ENCODE results near the gene KIAA0930.

Gene KIAA0930

DNA sequence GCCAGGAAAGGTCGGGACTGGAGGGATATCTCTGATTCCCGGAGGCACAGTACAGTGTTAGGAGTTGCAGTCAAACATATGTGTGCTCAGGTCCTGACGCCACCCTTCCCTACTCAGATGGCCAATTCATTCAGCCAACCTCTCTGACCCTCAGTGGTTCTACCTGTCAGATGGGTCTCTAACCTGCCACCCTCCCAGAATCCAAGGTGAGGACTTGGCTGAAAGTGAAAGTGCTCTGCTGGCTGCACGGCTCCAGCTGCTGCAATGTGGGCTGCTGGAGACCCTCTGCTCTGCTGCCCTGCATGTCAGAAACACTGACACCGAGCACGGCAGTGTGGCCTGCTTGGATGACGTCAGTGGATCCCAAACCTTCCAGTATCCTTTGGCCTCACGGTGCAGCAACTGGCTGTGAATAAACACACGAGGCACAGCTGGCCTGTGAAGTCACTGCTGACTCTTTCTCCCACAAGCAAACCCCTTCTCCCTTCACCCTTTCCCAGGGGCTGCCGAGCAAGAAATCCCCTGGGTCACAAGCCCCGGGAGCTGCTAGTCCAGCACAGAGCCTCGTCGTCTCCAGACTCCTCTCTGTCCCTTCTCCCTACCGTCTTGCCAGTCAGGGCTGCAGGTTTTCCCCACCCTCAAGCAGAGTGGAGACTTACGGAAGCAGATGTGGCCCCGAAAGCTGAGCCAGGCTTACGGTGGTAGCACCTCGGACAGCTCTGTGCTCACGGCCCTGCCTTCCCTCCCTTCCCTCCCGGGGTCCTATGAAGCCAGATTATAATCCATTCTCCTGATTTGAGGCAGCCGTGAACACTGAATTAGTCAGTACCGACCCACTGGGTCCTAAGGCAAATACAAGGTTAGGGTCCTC, 24.3 kb downstream of the KIAA0930 start:
- DNase-seq (ENCODE audit: low spot score), result no peak

DNA sequence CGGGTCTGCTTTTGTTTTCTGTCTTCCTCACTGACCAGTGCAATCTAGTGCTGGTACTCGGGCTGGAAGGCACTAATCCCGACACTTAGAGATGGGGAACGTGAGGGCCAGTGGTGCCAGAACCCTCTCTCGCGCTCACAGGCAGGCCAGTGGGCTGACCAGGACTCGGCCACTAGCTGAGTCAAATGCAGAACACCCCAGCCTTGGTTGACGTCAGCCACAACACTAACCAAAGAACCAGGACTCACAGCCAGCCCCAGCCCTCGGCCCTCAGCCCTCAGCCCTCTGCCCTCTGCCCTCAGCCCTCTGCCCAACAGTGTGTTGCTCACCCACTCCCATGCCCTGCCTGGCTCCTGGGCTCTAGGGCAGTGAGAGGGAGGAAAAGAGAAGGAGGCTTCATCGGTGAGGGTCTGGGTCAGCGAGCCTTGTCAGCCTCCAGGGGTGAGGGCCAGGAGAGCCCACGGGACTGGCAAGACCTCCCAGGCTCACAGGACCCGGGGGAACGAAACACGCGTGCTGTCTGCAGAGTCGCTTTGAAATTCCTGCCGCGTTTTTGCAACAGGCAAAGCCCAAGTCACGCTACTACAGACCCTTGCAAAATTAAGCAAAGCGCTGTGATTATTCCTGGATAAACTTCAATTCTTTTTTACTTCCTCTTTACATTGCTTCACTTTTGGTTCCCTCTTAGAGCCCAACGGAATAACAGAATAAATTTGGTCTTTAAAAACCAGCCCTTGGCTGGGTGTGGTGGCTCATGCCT, 27.5 kb downstream of the KIAA0930 start:
- no peak for DNase-seq (ENCODE audit: low spot score)

DNA sequence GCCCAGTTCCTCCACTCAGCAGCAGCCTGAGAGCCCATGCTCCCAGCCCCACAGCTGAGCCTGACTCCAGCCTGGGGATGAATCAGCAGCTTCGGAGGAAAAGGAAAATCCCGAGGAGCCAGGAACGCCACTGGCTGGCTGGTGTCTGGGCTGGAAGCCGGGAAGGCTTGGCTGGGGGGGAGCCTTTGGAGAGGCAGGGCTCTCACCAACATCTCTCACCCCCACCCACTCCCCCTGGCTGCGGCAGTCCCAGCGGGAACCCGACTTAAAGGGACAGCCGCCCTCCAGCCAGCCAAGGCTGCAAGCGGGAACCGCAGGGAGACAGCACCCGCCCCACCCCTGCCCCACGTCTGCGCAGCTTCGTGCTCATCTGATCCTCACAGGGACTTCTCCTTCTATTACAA, 28.4 kb downstream of the KIAA0930 start:
- DNase-seq (ENCODE audit: low spot score), result no peak

DNA sequence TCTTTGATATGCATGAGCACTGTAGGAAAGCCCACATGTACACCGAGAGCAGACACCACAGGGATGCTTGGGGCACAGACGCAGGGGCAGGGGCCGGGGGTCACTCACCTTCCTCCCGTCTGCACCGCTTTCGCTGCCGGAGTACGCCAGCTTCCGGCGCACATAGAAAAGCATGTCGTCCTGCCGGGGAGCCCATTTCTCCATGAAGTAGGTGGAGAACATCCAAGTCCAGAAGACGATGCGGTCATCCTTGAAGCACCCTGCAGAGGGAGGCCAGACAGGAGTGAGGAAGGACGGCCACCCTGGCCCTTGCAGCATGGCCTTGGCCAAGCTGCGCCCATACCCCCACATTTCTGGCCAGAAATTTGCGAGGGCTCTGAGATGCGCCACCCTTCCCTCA, 28.8 kb downstream of the KIAA0930 start:
- no peak for DNase-seq (ENCODE audit: low spot score)

DNA sequence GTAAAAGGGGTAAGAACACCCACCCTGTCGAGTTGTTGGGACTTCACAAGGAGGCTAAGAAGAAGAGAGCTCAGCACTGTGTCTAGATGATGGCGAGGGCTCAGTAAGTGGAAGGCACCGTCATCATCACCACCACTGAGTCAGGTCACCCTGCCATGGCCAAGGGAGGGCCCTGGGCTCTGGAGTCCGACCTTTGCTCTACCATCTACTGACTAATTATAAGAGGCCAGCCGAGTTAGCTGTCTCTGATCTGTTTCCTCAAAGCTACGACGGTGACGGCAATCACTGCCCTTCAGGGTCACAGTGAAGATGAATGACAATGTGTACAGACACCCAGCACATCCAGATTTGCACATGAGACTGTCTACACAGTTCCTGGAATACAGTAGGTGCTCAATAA, 29.3 kb downstream of the KIAA0930 start:
- no peak for DNase-seq (ENCODE audit: low spot score)

GRCh38 chr22:45210991-45211390, 29.7 kb downstream of the KIAA0930 start:
- no peak for DNase-seq (ENCODE audit: low spot score)

GRCh38 chr22:45210577-45210976, 30.1 kb downstream of the KIAA0930 start:
- no peak for DNase-seq (ENCODE audit: low spot score)

DNA sequence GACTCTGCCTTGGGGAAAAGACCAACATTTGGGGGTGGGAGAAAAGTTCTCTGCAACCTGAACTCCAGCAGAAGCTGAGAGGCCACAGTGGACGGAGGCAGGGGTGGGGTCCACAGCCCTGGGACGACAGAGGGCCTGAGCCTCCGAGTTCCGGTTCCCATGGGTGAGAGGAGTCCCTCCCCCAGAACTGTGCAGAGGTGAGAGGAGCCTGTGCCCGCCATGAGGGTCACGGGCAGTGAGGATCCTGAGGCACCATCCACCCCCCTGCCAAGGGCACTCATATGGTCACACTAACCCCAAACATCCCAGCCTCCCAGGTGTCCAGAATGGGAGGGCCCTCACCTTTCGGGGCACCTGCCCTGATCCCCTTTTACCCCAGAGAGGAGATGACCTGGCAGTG, 30.5 kb downstream of the KIAA0930 start:
- no peak for DNase-seq (ENCODE audit: low spot score)

DNA sequence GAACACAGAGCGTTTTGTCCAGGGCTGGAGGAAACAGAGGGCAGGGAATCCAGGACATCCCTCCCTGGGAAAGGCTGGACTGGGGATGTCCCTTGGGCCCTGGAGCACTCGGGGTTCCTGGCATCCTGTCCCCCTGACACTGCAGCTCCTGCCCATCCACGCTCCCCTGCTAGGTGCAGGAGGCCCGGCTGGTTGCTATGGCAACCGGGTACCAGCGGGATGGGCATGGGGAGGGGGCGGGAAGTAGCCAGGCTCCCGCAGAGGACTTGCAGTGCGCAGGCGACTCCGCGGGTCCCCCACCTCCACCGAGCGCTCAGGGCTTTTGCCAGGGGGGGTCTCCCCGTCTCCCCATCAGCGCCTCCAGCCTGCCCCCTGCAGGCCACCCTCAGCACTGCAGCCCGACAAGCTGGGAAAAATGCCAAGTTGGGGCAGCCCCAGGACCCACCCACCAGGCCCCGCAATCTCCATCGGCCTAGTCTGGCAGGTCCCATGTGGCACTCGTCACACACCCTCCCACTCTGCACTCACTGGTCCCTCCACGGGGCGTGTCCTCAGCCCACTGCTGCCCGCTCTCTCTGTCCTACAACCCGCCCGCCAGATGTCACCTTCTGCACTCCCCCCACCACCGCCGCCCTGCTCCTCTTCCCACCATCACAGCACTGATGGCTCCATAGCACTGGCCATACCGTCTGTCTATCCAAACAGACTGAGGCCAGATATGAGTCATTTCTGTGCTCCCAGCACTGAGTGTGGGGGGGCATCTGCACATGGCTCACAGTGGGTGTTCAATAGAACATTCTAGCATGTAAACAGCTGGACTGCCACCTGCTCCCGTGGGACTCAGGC, 31.5 kb downstream of the KIAA0930 start:
- DNase-seq (ENCODE audit: low spot score), result no peak

- no peak for DNase-seq (ENCODE audit: low spot score)
Measured at GRCh38 chr22:45208696-45208992, 32.0 kb downstream of the KIAA0930 start.

GRCh38 chr22:45207981-45208664, 32.6 kb downstream of the KIAA0930 start:
- DNase-seq (ENCODE audit: low spot score), result no peak

DNA sequence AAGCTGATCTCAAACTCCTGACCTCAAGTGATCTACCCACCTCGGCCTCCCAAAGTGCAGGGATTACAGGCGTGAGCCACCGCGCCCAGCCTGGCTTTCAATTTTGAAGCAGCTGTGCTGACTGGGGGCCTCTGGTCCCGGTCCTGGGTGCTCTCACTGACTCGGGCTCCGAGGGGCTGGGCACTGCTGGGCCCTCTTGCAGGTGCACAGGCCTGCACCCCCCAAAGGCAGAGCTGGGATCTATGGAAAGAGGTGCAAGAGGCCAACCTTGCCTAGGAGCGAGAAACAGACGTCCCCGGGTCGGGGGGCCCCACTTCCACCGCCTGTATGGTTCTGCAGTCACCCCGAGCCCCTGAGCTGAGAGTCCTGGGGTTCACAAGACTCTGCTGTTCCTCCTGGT, 33.2 kb downstream of the KIAA0930 start:
- DNase-seq (ENCODE audit: low spot score), result no peak

- no peak for DNase-seq (ENCODE audit: low spot score)
Measured at GRCh38 chr22:45206233-45206632, 34.5 kb downstream of the KIAA0930 start.

- no peak for DNase-seq (ENCODE audit: low spot score)
Measured at GRCh38 chr22:45205276-45205925, 35.3 kb downstream of the KIAA0930 start.

DNA sequence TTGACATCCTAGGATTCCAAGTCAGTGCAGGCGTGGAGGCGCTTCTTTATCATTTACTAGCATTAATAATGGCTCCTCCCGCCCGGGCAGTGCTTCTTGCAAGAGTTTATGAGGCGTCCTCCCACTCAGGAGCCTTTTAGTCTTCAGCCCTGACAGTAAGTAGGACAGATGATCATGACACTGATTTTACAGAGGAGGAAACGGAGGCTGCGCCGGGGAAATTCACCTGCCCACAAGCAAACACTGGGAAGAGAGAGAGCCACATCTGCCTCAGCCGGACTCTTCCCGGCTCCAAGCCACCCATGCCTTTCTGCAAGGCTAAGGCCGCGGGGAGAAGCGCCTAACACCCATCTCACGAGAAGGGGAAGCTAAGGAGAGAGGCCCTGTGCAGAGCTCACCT, 35.9 kb downstream of the KIAA0930 start:
- DNase-seq (ENCODE audit: low spot score), result no peak

DNA sequence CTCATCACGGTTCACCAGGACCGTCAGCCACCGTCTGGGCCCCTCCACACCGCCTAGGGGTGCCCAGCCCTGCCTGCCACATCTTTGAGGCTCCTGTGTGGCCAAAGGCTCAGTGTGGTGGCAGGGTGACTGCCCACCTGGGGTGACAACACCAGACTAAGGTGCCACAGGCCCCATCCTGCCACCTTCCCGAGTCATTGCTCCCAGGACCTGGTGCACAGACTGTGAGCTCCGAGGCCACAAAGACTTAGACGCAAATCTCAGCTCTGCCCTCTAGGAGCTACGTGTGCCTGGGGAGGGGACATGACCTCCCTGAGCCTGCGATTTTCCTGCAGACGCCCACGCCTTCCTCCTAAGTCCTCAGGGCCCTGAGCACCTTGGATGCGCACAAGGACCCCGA, 36.5 kb downstream of the KIAA0930 start:
- DNase-seq (ENCODE audit: low spot score), result no peak

DNA sequence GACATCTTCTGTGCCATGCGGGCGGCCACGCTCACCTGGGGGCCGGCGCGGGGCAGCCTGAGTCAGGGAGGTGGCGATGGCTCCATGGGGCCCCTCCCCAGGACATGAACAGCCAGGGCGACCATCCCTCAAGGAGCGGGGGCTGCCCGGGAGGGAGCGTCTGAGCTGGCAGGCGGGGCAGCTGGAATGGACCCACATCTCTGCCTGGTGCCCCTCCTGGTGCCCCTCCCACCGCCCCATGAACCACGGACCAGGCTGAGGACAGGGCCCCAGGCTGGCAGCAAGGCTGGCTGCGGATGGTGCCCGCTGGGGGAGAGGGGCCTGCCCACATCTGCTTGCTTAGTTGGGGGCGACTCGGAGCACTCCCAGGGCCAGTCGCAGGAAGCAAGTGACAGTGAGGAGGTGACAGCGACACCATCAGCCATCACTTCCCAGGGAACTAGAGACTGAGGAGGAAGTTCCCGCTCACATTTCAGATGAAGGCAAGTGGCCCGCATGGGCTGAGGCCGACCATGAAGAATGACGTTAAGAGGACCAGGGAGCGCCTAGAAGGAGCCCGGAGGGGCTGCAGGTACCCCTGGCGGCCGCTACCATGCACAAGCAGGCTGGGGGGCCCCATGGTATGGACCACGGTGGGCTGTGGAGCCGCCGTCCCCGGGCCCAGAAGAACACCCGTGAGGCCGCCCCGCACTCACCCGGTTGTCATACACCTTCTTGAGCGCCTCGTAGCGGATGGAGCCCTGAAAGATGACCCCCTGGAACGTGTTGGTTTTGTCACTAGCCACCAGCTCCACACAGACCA, 37.3 kb downstream of the KIAA0930 start:
- no peak for DNase-seq (ENCODE audit: low spot score)

- no peak for DNase-seq (ENCODE audit: low spot score)
Measured at GRCh38 chr22:45202333-45203149, 38.2 kb downstream of the KIAA0930 start.

- no peak for DNase-seq (ENCODE audit: low spot score)
Measured at GRCh38 chr22:45201678-45202332, 38.9 kb downstream of the KIAA0930 start.

Measured in HuH-7.5 (cell line).